Ectodermal cell (in vitro differentiated cells): ENCODE data around the gene REG1A.

Experiments
- H3K27ac ChIP-seq: 2 replicates; pipeline ENCODE4 v1.7.0; 2013; ENCODE audit warnings: mild to moderate bottlenecking, low read depth, low read length; ENCODE audit not compliant: insufficient read depth, poor library complexity, severe bottlenecking
- H3K27me3 ChIP-seq: 2 replicates; pipeline ENCODE4 v1.7.0; 2013; ENCODE audit warnings: mild to moderate bottlenecking, low read length; ENCODE audit not compliant: insufficient read depth, control insufficient read depth, poor library complexity, severe bottlenecking
- H3K36me3 ChIP-seq: one replicate; pipeline ENCODE4 v1.7.0; 2013; ENCODE audit warnings: low read length; ENCODE audit not compliant: control insufficient read depth, insufficient read depth
- H3K4me1 ChIP-seq: one replicate; pipeline ENCODE4 v1.7.0; 2013; ENCODE audit warnings: low read length; ENCODE audit not compliant: control insufficient read depth, insufficient read depth
- H3K4me3 ChIP-seq: 2 replicates; pipeline ENCODE4 v1.7.0; 2013; ENCODE audit warnings: low read depth, low read length, control low read depth; ENCODE audit not compliant: insufficient read depth
- H3K9me3 ChIP-seq: 2 replicates; pipeline ENCODE4 v1.7.0; 2013; ENCODE audit warnings: mild to moderate bottlenecking, low read length, moderate library complexity; ENCODE audit not compliant: control insufficient read depth
- WGBS, 2 experiments: methylation state at CpG; one replicate each; pipeline ENCODE4 v1.1.7; 2013; ENCODE audit warnings: missing lambda C conversion rate in 2 of 2; 5-methylcytosine and 5-hydroxymethylcytosine counted together

REG1A gene

DNA sequence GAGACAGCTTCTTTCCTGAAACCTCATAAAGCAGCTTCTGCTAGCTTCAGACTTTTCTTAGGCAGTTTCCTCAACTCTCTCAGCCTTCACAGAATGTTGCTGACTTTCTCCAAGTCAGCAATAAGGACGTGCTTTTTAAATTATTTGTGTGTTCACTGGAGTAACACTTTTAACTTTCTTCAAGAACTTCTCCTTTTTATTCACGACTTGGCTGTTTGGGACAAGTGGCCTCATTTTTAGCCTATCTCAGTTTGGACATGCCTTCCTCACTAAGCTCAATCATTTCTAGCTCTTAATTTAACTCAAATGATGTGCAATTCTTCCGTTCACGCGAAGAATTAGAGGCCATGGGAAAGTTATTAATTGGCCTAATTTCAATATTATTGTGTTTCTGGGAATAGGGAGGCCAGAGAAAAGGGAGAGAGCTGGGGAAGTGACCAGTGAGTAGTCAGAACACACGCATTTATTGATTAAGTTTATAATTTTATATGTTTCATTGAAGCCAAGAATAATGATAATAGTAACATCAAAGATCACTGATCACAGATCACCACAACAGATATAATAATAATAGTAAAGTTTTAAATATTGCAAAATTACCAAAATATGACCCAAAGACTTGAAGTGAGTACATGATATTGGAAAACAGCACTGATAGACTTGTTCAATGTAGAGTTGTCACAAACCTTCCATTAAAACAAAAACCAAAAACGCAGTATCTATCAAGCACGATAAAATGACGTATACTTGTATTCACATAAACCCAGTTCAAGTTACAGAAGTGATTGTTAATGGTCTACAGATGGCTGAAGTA, 4.8 kb downstream of the REG1A start:
- 89 to 92% methylated on average over 8 to 9 of the region's 9 CpGs for WGBS, 2 experiments
- no peak overlapping the region for H3K27ac ChIP-seq
- no peak overlapping the region for H3K4me3 ChIP-seq
- H3K27me3 ChIP-seq, result no peaks in the 10 kb centered on the region
- H3K9me3 ChIP-seq, result no peaks in the 10 kb centered on the region
- H3K36me3 ChIP-seq, result no peaks in the 10 kb centered on the region
- no peaks in the 10 kb centered on the region for H3K4me1 ChIP-seq

DNA sequence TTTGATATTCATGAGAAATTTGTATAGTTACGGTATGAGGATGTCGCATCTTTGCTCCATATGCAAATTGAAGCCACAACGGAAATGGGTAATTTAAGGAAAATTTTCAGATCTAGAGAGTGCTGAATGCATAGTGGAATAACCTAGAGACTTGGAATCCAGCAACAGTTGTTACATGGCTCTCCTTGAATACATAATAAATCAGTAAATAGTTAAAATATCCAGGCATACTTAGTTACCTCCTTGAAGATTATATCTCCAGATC, 5.4 kb downstream of the REG1A start:
- Histone ChIP-seq H3K4me3 (no peak overlapping the region), H3K36me3 (no peaks in the 10 kb centered on the region), H3K27me3 (no peaks in the 10 kb centered on the region), H3K27ac (no peak overlapping the region), H3K4me1 (peaks cover under 1% of the 10 kb centered on the region), H3K9me3 (no peaks in the 10 kb centered on the region)
- WGBS, 2 experiments, result 92 to 97% methylated on average over 3 of the region's 3 CpGs

DNA sequence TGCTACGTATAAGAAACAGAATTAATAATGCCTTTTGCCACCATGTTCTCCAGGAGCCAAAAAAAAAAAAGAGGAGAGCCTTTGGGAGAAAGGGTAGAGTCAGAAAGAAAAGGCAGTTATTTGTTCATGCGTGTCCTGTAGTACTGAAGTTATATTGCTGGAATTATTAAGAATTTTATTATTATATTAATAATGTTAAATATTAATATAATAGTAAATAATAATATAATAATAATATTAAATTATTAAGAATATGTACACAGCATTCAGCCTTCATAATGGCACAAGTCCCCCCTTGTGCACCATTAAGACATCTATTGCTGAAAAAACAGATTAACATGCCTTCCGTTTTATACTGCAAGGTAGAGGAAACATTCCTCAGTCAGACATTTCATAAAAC, 8.1 kb downstream of the REG1A start:
- Histone ChIP-seq H3K36me3 (no peaks in the 10 kb centered on the region), H3K4me1 (peaks cover 4% of the 10 kb centered on the region), H3K9me3 (no peaks in the 10 kb centered on the region), H3K27ac (no peak overlapping the region), H3K27me3 (no peaks in the 10 kb centered on the region), H3K4me3 (no peak overlapping the region)
- 94 to 96% methylated on average over 2 of the region's 3 CpGs for WGBS, 2 experiments

DNA sequence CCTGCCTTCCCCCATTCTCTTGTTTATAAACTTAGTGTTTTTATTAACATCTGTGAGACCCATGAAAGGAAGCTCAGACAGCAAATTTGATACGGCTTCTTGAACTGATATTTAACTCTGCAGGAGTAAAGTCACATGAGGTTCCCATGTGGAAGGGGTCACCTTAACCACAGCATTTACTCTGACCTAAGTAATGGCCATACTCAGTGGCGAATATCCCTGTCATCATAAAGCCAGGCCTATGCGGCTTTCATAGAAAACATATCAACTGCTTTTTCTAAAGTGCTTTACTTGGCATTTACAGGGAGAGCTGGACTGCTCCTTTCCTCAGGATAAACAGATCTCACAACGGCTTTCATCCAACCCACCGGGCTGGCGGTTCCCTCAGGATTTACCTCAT, 9.0 kb downstream of the REG1A start:
- no peaks in the 10 kb centered on the region for H3K36me3 ChIP-seq
- no peak overlapping the region for H3K4me3 ChIP-seq
- no peaks in the 10 kb centered on the region for H3K27me3 ChIP-seq
- peaks cover 4% of the 10 kb centered on the region for H3K4me1 ChIP-seq
- no peak overlapping the region for H3K27ac ChIP-seq
- H3K9me3 ChIP-seq, result no peaks in the 10 kb centered on the region
- 91 to 99% methylated on average over 6 of the region's 6 CpGs for WGBS, 2 experiments

DNA sequence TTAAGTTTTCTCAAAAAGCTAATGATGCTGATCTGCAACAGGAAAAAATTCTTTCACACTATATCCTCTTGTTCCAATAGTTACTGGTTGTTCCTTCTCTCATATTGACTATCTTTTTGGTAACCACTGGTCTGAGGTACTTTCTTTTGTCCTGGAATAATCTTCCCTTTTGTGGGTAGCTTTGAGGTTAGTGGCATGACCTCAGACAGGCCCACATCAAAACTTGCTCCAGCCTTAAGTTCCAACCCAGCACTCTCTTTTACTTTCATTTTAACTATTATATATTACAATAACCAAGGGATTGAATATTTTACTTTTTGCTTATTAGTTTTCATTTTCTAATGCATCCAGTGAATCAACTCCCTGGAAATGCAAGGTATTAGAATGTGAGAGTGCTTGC, 9.5 kb downstream of the REG1A start:
- H3K27me3 ChIP-seq, result no peaks in the 10 kb centered on the region
- H3K9me3 ChIP-seq, result no peaks in the 10 kb centered on the region
- H3K27ac ChIP-seq, result no peak overlapping the region
- H3K36me3 ChIP-seq, result no peaks in the 10 kb centered on the region
- H3K4me1 ChIP-seq, result peaks cover 4% of the 10 kb centered on the region
- H3K4me3 ChIP-seq, result no peak overlapping the region

DNA sequence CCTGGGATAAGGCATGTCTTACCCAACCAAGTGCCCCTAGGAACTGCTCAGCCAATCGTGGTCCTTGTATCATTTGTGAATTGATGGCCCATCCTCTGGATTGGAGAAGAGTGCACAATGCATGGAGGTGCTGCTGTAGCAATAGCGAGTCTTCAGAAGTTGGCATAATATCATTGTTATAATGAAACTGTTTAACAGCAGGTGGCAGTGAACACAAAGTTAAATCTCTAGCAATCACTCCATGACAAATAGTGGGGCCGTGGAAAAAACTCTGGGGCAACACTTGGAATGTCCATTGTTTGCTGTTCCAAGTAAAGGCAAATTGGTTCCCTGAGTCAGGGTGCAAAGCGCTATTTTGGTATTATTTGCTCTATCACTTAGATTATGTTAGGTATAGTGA, 11.4 kb downstream of the REG1A start:
- no peaks in the 10 kb centered on the region for H3K9me3 ChIP-seq
- WGBS, 2 experiments, result 90 to 93% methylated on average over 4 of the region's 4 CpGs
- H3K4me1 ChIP-seq, result peaks cover 4% of the 10 kb centered on the region
- H3K36me3 ChIP-seq, result no peaks in the 10 kb centered on the region
- no peak overlapping the region for H3K4me3 ChIP-seq
- H3K27me3 ChIP-seq, result no peaks in the 10 kb centered on the region
- H3K27ac ChIP-seq, result no peak overlapping the region

DNA sequence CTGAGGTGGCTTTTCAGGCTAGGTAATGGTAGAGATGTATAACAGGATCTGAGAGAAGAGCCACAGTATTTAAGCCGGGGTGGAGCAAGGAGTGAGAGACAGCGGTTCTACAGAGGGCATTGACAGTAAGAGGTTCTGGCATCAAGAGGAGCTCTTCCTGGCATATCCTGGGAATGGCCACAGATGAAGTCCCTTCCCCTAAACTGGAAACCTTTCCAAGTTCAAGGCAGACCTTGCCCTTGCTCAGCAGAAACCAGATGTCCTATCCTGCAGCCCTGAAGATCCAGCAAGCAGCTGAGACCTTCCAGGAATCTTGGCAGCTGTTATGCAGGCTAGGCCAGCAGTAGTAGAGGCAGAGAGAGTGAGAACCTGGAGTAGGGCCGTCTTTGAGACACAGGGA, 18.1 kb downstream of the REG1A start:
- 92 to 94% methylated on average over 3 of the region's 3 CpGs for WGBS, 2 experiments
- H3K4me1 ChIP-seq, result no peaks in the 10 kb centered on the region
- H3K27me3 ChIP-seq, result no peaks in the 10 kb centered on the region
- no peak overlapping the region for H3K4me3 ChIP-seq
- H3K27ac ChIP-seq, result no peak overlapping the region
- no peaks in the 10 kb centered on the region for H3K9me3 ChIP-seq
- no peaks in the 10 kb centered on the region for H3K36me3 ChIP-seq

DNA sequence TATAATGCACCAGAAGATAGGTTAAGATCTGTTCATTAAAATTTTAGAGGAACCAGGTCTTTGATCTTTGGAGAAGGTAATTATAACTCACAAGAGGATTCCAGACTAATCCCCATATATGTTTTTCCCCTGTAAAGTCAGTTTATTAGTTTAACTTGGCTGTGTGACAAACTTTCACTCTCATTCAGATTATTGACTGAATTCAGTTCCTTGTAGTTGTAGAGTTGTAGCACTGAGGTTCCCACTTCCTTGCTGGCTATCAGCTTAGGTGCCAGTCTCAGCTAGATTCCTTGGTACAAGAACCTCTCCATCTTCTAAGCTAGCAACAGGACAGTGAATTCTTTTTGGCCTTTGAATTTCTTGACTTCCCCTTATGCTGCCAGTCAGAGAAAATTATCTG, 19.1 kb downstream of the REG1A start:
- no peak overlapping the region for H3K4me3 ChIP-seq
- H3K27ac ChIP-seq, result no peak overlapping the region
- no peaks in the 10 kb centered on the region for H3K27me3 ChIP-seq
- H3K4me1 ChIP-seq, result no peaks in the 10 kb centered on the region
- H3K9me3 ChIP-seq, result no peaks in the 10 kb centered on the region
- no peaks in the 10 kb centered on the region for H3K36me3 ChIP-seq

DNA sequence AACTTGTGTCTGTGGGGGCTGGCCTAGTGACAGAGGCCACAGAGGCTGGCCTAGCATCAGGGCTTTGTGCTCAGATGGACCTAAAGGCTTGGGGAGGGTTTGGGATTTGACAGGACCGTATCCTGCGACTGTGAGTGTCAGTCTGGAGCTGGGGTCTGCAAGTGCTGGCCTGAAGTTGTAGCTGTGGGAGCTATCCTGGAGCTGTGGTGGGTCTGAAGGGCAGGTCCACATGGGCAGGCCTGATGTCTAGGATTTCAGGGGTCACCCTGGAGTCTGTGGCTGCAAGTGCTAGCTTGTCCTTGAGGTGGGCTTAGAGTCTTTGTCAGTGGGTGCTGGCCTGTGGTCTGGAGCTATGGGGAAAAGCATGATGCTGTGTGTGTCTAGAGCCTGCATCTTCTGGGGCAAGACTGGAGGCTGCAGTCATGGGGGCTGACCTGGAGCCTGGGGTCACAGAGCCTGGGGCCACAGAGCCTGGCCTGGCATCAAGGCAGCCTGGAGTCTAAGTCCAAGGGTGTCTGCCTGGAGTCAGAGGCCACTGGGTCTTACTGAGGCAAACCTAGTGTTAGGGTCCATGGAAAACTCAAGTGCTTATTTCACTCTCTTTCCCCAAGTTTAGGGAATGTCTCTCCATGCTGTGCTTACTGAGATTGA, 35.7 kb downstream of the REG1A start:
- H3K9me3 ChIP-seq, result no peaks in the 10 kb centered on the region
- H3K27ac ChIP-seq, result no peak overlapping the region
- no peaks in the 10 kb centered on the region for H3K36me3 ChIP-seq
- H3K4me3 ChIP-seq, result no peak overlapping the region
- 90 to 97% methylated on average over 2 of the region's 2 CpGs for WGBS, 2 experiments
- H3K27me3 ChIP-seq, result no peaks in the 10 kb centered on the region
- H3K4me1 ChIP-seq, result no peaks in the 10 kb centered on the region

DNA sequence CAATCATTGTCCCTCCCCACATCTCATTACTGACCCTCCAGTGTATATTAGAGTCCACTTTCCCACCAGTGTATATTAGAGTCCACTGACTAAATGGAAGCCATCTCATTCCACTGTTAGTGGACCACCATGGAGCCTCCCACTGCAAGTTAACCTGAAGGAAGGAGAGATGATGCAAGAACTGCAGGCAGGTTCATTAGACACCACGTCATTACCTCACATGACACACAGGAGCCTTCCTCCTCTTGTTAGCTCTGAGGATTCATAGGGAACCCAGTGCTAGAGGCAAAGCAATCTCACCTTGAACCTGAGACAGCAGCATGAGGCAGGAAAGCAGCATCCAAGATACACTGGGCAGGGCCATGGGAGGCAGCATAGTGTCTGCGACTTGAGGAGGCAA, 38.7 kb downstream of the REG1A start:
- Histone ChIP-seq H3K4me3 (no peak overlapping the region), H3K9me3 (no peaks in the 10 kb centered on the region), H3K27me3 (no peaks in the 10 kb centered on the region), H3K36me3 (no peaks in the 10 kb centered on the region), H3K27ac (no peak overlapping the region), H3K4me1 (no peaks in the 10 kb centered on the region)
- 80 to 96% methylated on average over 2 of the region's 2 CpGs for WGBS, 2 experiments

DNA sequence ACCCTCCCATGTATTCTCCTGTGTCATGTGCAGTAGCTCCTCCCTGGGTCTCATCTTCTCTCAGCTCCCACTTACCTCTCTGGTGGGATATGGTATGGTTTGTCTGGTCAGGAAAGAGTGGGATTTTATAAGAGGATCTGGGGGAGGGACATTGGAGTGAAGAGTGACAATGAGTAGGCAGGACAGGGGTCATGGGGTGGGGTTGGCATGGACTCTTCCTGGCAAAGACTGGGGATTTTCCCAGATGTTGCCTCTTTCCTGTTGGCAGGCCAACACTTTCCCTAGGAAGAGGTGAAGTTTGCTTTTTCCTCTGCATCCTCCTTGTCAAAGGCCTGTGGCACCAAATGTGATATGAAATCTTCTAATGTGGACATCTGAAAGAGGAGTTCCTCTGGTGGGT, 39.4 kb downstream of the REG1A start, which contains the start of gene REG3A:
Gene REG3A, minus strand, starts transcription at position 101 of the 400 bp plus-strand sequence. CDS start 348 bp downstream, outside the sequence.
- Histone ChIP-seq H3K27ac (no peak within 1 kb of the TSS), H3K36me3 (no peaks in the 10 kb centered on the region), H3K4me1 (no peaks in the 10 kb centered on the region), H3K4me3 (no peak within 1 kb of the TSS), H3K9me3 (no peaks in the 10 kb centered on the region), H3K27me3 (no peaks in the 10 kb centered on the region)
